Measurements from ENCODE around the gene MUL1. TPM values are rescaled to one million over a fixed set of nuclear protein-coding genes. Genes with fewer than 3 reads are reported as not detected.
A peak's percentile ranks its signal among the peaks of the same experiment; 100 is the strongest.

The MUL1 gene
- total and polyA plus RNA-seq, 2 donors (not counting 1 experiment from before 2014, with no cell fraction given): 25.7 to 26.9 TPM

DNA sequence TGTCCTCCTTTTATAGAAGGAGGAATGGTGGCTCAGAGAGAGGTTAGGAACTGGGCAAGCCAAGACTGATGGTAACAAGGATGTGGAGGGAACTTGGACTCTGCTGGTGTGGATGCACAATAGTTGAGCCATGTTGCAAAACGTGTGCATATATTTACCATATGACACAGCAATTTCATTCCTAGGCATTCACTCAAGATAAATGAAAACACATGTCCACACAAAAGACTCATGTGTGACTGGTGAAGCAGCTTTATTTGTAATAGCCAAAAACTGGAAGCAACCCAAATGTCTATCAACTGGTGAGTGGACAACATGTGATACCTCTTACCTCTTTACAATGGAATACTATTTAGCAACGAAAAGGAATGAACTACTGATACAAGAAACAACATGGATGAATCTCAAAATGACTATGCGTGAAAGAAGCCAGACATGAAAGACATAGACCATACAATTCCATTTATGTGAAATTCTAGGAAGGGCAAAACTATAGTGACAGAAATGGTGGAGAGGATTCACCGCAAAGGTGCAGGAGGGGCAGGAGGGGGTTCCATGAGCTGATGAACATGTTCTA, 58.1 kb downstream of the MUL1 start:
- DNase-seq (ENCODE audit: low read depth in 2 of 2): peak; percentile 51 to 59
- H3K9ac ChIP-seq (ENCODE audit: insufficient read depth, low read length): no peak overlapping the region
- H3K27me3 ChIP-seq (ENCODE audit: control insufficient read depth, insufficient read depth, low read length): no peaks in the 10 kb centered on the region
- H3K36me3 ChIP-seq (ENCODE audit: control insufficient read depth, insufficient read depth, low read length): no peaks in the 10 kb centered on the region
- TF ChIP-seq, protein P1, sequence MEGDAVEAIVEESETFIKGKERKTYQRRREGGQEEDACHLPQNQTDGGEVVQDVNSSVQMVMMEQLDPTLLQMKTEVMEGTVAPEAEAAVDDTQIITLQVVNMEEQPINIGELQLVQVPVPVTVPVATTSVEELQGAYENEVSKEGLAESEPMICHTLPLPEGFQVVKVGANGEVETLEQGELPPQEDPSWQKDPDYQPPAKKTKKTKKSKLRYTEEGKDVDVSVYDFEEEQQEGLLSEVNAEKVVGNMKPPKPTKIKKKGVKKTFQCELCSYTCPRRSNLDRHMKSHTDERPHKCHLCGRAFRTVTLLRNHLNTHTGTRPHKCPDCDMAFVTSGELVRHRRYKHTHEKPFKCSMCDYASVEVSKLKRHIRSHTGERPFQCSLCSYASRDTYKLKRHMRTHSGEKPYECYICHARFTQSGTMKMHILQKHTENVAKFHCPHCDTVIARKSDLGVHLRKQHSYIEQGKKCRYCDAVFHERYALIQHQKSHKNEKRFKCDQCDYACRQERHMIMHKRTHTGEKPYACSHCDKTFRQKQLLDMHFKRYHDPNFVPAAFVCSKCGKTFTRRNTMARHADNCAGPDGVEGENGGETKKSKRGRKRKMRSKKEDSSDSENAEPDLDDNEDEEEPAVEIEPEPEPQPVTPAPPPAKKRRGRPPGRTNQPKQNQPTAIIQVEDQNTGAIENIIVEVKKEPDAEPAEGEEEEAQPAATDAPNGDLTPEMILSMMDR (conservative IDR thresholded peaks at IDR 0.05 in 1 of 2, IDR thresholded peaks at IDR 0.05 in 1 of 2; ENCODE audit: low read depth in 1 of 2, low read length in 2 of 2): no peak
- no peak for TF ChIP-seq EZH2 (IDR thresholded peaks at IDR 0.05; ENCODE audit: low read length, missing control alignments)
- H2AFZ ChIP-seq (ENCODE audit: low read length): no peak overlapping the region
- no peaks in the 10 kb centered on the region for H4K20me1 ChIP-seq (ENCODE audit: control insufficient read depth, extremely low read depth, insufficient read depth, low read length)
- H3K4me2 ChIP-seq (ENCODE audit: extremely low read depth, insufficient read depth, low read length): peak overlapping the region; percentile 37
- no peak overlapping the region for H3K27ac ChIP-seq (ENCODE audit: insufficient read depth, low read length)
- no peaks in the 10 kb centered on the region for H3K79me2 ChIP-seq (ENCODE audit: control insufficient read depth, insufficient read depth, low read length)
- peaks cover 3% of the 10 kb centered on the region for H3K4me1 ChIP-seq (ENCODE audit: control insufficient read depth, extremely low read depth, insufficient read depth, low read length)
- no peaks in the 10 kb centered on the region for H3K9me3 ChIP-seq (ENCODE audit: control insufficient read depth, insufficient read depth, low read depth, low read length)
- no peak overlapping the region for H3K4me3 ChIP-seq (replicated peaks in 1 of 4; ENCODE audit: control extremely low read depth in 1 of 4, insufficient read depth in 1 of 4, low read depth in 3 of 4, low read length in 4 of 4)

Other genes starting within 250 kb of the MUL1 start
- not detected in 2 replicates for gene VWA5B1, start 217.3 kb downstream of the MUL1 start, total RNA-seq
- not detected in 2 replicates for gene VWA5B1, start 217.3 kb downstream of the MUL1 start, polyA plus RNA-seq
- 44.2 and 79.9 TPM in 2 replicates for gene CAMK2N1, start 21.9 kb downstream of the MUL1 start, total RNA-seq
- gene CAMK2N1, start 21.9 kb downstream of the MUL1 start, polyA plus RNA-seq: 94.9 and 156 TPM in 2 replicates
- gene FAM43B, start 44.4 kb upstream of the MUL1 start, total RNA-seq: under 0.01 TPM in 1 of 2 replicates, not detected in the other
- 0.02 TPM in 1 of 2 replicates, not detected in the other for gene FAM43B, start 44.4 kb upstream of the MUL1 start, polyA plus RNA-seq
- 0.50 TPM in 1 of 2 replicates, not detected in the other for gene CDA, start 80.9 kb upstream of the MUL1 start, total RNA-seq
- 3.0 and 4.2 TPM in 2 replicates for gene CDA, start 80.9 kb upstream of the MUL1 start, polyA plus RNA-seq
- gene PINK1, start 125.3 kb upstream of the MUL1 start, total RNA-seq: 87.8 and 106 TPM in 2 replicates
- 36.9 and 51.9 TPM in 2 replicates for gene PINK1, start 125.3 kb upstream of the MUL1 start, polyA plus RNA-seq
- 263 and 319 TPM in 2 replicates for gene DDOST, start 153.2 kb upstream of the MUL1 start, total RNA-seq
- 372 and 396 TPM in 2 replicates for gene DDOST, start 153.2 kb upstream of the MUL1 start, polyA plus RNA-seq
- gene KIF17, start 209.9 kb upstream of the MUL1 start, total RNA-seq: 1.3 and 1.8 TPM in 2 replicates
- gene KIF17, start 209.9 kb upstream of the MUL1 start, polyA plus RNA-seq: 1.4 and 3.0 TPM in 2 replicates
- gene SH2D5, start 224.6 kb upstream of the MUL1 start, total RNA-seq: 2.3 and 5.0 TPM in 2 replicates
- 3.6 and 7.3 TPM in 2 replicates for gene SH2D5, start 224.6 kb upstream of the MUL1 start, polyA plus RNA-seq

All from fibroblast of lung (primary cell).